Sigmoid colon (tissue), 4 donors: ENCODE results near the gene REM2.

Source experiments
- POLR2A ChIP-seq, 2 donors: fragments of 450-650 bp; IDR thresholded peaks; one replicate each; pipeline ENCODE4 v1.6.1; 2016; ENCODE audit warnings: antibody characterized with exemption in 2 of 2, mild to moderate bottlenecking in 2 of 2, moderate library complexity in 2 of 2
- POLR2AphosphoS5 ChIP-seq, 4 donors: sonication (generic); formaldehyde crosslinking; IDR thresholded peaks; one replicate each; pipeline ENCODE4 v1.6.1; 2017; ENCODE audit warnings: antibody characterized with exemption in 4 of 4
- TF ChIP-seq, protein P1 (sequence below), 4 experiments: fragments of 450-650 bp in 3 of 4; fragments of 200-600 bp in 1 of 4; IDR thresholded peaks; one replicate each; pipeline ENCODE4 v1.5.1; 2016 to 2019; ENCODE audit warnings: antibody characterized with exemption in 4 of 4, mild to moderate bottlenecking in 3 of 4, moderate library complexity in 2 of 4

DNA sequence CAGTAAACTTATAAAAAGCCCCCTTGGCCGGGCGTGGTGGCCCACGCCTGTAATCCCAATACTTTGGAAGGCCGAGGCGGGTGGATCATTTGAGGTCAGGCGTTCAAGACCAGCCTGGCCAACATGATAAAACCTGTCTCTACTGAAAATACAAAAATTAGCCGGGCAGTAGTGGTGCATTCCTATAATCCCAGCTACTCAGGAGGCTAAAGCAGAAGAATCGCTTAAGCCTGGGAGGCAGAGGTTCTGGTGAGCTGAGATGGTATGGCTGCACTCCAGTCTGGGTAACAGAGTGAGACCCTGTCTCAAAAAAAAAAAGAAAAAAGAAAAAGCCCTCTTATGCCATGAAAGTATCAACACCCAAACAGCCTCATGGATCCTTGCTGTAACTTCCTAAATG is 42.5 kb downstream of the REM2 start:
- TF ChIP-seq, protein P1, sequence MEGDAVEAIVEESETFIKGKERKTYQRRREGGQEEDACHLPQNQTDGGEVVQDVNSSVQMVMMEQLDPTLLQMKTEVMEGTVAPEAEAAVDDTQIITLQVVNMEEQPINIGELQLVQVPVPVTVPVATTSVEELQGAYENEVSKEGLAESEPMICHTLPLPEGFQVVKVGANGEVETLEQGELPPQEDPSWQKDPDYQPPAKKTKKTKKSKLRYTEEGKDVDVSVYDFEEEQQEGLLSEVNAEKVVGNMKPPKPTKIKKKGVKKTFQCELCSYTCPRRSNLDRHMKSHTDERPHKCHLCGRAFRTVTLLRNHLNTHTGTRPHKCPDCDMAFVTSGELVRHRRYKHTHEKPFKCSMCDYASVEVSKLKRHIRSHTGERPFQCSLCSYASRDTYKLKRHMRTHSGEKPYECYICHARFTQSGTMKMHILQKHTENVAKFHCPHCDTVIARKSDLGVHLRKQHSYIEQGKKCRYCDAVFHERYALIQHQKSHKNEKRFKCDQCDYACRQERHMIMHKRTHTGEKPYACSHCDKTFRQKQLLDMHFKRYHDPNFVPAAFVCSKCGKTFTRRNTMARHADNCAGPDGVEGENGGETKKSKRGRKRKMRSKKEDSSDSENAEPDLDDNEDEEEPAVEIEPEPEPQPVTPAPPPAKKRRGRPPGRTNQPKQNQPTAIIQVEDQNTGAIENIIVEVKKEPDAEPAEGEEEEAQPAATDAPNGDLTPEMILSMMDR (IDR thresholded peaks at IDR 0.05), result no peak
- no peak for TF ChIP-seq POLR2A (IDR thresholded peaks at IDR 0.05)
- no peak for TF ChIP-seq POLR2AphosphoS5 (IDR thresholded peaks at IDR 0.05)
